OCI-LY1 (cell line): ENCODE results near the gene CUBN.

ENCODE experiments used
- CTCF ChIP-seq: fragments of 200-600 bp; sonication (generic), shearing (Covaris generic); IDR thresholded peaks from 2 replicates; pipeline ENCODE4 v1.5.1; 2017; ENCODE audit warnings: mild to moderate bottlenecking, antibody characterized with exemption, low read length, moderate library complexity, mixed read lengths
- EZH2 ChIP-seq: fragments of 200-600 bp; sonication (generic), shearing (Covaris generic); IDR thresholded peaks from 2 replicates; pipeline ENCODE4 v1.8.0; 2017; ENCODE audit warnings: borderline replicate concordance, mixed run types, mild to moderate bottlenecking, antibody characterized with exemption, low read length, moderate library complexity, mixed read lengths

GRCh38 chr10:16919121-16919982 lies 210.3 kb downstream of the CUBN start:
- TF ChIP-seq CTCF (no peak), EZH2 (no peak)
